Neural crest cell (in vitro differentiated cells): ENCODE measurements around the gene ELOVL6. TPM values are rescaled to one million over a fixed set of nuclear protein-coding genes. Genes with fewer than 3 reads are reported as not detected.
"Not testable (repeated sequence)": the region's sequence is repeated elsewhere in the genome, so short reads cannot be mapped to it uniquely, and the experiment has no call there.

Experiments
- DNase-seq: peaks from one replicate; pipeline ENCODE4 v3.0.0; 2021; ENCODE audit warnings: low read depth, mixed read lengths, low spot score
- H3K27ac Mint-ChIP-seq: one replicate; pipeline ENCODE4 v1.8.0; 2021; ENCODE audit warnings: mild to moderate bottlenecking, mixed read lengths; ENCODE audit not compliant: unreplicated experiment
- H3K27me3 Mint-ChIP-seq: 2 replicates; pipeline ENCODE4 v1.8.0; 2021; ENCODE audit warnings: low read depth, mild to moderate bottlenecking, mixed read lengths
- H3K36me3 Mint-ChIP-seq: 2 replicates; pipeline ENCODE4 v1.8.0; 2021; ENCODE audit warnings: low read depth, mild to moderate bottlenecking, mixed read lengths
- H3K4me1 Mint-ChIP-seq: 2 replicates; pipeline ENCODE4 v1.8.0; 2021; ENCODE audit warnings: mixed read lengths
- H3K4me3 Mint-ChIP-seq: one replicate; pipeline ENCODE4 v1.8.0; 2021; ENCODE audit warnings: mild to moderate bottlenecking, mixed read lengths
- H3K9me3 Mint-ChIP-seq: 2 replicates; pipeline ENCODE4 v1.8.0; 2021; ENCODE audit warnings: mixed read lengths
- total RNA-seq: library from RNA; stranded (reverse); gene quantifications from 2 replicates; pipeline ENCODE4 v1.2.1, GENCODE V29; 2021
- TF ChIP-seq, protein P1 (sequence below): fragments of 200-600 bp; sonication (generic); conservative IDR thresholded peaks from 2 replicates; pipeline ENCODE4 v1.5.0; 2021; ENCODE audit warnings: antibody characterized with exemption, mild to moderate bottlenecking

Gene ELOVL6
- total RNA-seq, 1 donor from 2014 or later = 105 TPM

DNA sequence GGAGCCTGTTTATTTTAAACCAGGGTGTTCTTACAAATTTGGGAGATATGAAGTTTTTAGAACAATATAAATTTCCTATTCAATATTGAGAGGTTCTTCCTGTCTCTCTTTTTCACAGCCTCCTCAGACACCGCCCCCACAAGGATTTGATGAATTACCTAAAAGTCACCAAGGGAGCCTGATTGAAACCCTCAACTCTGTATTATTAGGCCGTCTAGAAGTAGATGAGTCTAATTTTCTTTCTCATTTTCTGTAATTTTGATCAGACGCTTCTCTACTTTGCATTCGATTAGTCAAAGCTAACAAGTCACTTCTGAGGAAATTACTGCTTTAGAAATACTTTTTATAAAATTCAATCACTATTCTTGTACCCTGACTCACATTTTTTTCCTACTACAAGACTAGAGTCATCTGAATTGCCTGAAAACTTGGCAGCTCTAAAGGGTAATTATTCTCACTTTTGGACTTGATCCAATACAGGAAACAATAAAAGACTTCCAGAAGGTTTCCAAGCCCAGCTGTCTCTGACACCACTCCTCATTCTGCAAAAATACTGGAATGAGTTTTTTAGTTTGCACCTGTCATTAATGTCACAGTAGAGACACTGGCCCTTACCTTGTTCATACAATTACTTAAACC lies 111.2 kb downstream of the ELOVL6 start:
- H3K9me3 Mint-ChIP-seq = peaks cover 8% of the 10 kb centered on the region

DNA sequence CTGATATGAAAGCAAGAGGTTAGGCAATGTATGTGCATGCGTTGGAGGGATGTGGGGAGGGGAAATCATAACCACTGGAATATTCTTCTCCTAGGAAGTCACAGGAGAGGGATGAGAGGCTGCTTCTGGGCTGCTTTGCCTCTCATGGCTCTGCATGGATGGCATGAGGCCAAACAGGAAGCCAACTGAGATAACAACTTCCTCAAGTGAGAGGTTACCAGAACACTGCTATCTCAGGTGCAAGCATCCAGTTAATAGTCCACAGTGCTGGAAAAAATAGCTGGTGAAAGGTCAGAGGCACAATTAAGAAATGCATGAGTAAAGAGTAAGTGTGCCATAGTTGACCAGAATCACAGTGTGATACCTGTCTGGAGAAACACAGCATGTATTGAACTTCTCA lies 113.3 kb downstream of the ELOVL6 start:
- Mint-ChIP-seq H3K36me3 (peaks cover 22% of the 10 kb centered on the region), H3K9me3 (peaks cover 8% of the 10 kb centered on the region)
- DNase-seq = no peak

More for the DNA sequence above, 111.2 kb downstream of the ELOVL6 start:
- H3K27me3 Mint-ChIP-seq = no peaks in the 10 kb centered on the region
- TF ChIP-seq, protein P1, sequence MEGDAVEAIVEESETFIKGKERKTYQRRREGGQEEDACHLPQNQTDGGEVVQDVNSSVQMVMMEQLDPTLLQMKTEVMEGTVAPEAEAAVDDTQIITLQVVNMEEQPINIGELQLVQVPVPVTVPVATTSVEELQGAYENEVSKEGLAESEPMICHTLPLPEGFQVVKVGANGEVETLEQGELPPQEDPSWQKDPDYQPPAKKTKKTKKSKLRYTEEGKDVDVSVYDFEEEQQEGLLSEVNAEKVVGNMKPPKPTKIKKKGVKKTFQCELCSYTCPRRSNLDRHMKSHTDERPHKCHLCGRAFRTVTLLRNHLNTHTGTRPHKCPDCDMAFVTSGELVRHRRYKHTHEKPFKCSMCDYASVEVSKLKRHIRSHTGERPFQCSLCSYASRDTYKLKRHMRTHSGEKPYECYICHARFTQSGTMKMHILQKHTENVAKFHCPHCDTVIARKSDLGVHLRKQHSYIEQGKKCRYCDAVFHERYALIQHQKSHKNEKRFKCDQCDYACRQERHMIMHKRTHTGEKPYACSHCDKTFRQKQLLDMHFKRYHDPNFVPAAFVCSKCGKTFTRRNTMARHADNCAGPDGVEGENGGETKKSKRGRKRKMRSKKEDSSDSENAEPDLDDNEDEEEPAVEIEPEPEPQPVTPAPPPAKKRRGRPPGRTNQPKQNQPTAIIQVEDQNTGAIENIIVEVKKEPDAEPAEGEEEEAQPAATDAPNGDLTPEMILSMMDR = no peak
- peaks cover 25% of the 10 kb centered on the region for H3K36me3 Mint-ChIP-seq
- no peak overlapping the region for H3K27ac Mint-ChIP-seq
- no peak for DNase-seq
- peaks cover 35% of the 10 kb centered on the region for H3K4me1 Mint-ChIP-seq
- H3K4me3 Mint-ChIP-seq = no peak overlapping the region

DNA sequence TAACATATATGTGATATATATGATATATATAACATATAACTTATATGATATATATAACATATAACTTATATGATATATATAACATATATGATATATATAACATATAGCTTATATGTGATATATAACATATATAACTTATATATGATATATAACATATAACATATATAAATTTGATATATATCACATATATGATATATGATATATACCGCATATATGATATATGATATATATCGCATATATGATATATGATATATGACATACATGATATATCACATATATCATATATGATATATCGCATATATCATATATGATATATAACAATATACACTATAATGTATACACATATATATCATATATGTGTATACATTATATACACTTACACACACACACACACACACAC lies 114.3 kb downstream of the ELOVL6 start:
- TF ChIP-seq, protein P1 = no peak

More for the DNA sequence above, 113.3 kb downstream of the ELOVL6 start:
- Mint-ChIP-seq H3K27ac (no peak overlapping the region), H3K4me3 (peak overlapping the region; percentile 11), H3K4me1 (peaks cover 34% of the 10 kb centered on the region), H3K27me3 (no peaks in the 10 kb centered on the region)
- TF ChIP-seq, protein P1 = no peak

DNA sequence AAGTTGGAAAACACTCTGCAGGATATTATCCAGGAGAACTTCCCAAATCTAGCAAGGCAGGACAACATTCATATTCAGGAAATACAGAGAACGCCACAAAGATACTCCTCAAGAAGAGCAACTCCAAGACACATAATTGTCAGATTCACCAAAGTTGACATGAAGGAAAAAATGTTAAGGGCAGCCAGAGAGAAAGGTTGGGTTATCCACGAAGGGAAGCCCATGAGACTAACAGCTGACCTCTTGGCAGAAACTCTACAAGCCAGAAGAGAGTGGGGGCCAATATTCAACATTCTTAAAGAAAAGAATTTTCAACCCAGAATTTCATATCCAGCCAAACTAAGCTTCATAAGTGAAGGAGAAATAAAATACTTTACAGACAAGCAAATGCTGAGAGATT lies 120.3 kb downstream of the ELOVL6 start:
- peaks cover 33% of the 10 kb centered on the region for H3K36me3 Mint-ChIP-seq
- not testable (repeated sequence) for H3K27ac Mint-ChIP-seq, H3K4me1 Mint-ChIP-seq, DNase-seq, H3K9me3 Mint-ChIP-seq, H3K27me3 Mint-ChIP-seq, H3K4me3 Mint-ChIP-seq

More for the DNA sequence above, 114.3 kb downstream of the ELOVL6 start:
- no peak for DNase-seq
- Mint-ChIP-seq H3K4me1 (peaks cover 25% of the 10 kb centered on the region), H3K27me3 (no peaks in the 10 kb centered on the region), H3K27ac (no peak overlapping the region), H3K4me3 (no peak overlapping the region), H3K36me3 (peaks cover 25% of the 10 kb centered on the region), H3K9me3 (peaks cover 10% of the 10 kb centered on the region)

DNA sequence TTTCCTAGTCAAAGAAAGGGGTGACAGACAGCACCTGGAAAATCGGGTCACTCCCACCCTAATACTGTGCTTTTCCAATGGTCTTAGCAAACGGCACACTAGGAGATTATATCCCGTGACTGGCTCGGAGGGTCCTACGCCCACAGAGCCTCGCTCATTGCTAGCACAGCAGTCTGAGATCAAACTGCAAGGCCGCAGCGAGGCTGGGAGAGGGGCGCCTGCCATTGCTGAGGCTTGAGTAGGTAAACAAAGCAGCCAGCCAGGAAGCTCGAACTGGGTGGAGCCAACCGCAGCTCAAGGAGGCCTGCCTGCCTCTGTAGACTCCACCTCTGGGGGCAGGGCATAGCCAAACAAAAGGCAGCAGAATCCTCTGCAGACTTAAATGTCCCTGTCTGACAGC lies 121.6 kb downstream of the ELOVL6 start:
- H3K36me3 Mint-ChIP-seq = peaks cover 27% of the 10 kb centered on the region
- peak overlapping the region; percentile 12 for H3K27ac Mint-ChIP-seq
- not testable (repeated sequence) for H3K27me3 Mint-ChIP-seq, H3K9me3 Mint-ChIP-seq, H3K4me3 Mint-ChIP-seq, DNase-seq
- H3K4me1 Mint-ChIP-seq = peaks cover 11% of the 10 kb centered on the region

DNA sequence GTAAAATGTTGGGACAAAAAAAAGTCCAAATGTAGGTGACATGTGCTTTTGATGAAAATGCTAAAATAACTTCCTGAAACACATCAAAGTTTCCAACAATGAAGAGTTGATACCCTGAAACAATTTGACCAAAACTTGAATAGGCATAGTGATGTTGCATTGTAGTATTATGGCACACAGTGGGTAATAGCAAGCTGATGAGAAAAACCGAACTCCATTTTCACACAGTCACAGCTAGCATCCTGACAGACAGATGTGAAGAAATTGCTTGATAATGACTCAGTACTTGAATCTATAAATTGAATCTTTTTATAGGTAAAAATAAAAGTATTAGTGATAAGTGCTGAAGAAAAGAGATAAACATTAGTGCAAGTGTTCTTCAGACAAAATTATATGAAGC lies 122.5 kb downstream of the ELOVL6 start:
- Mint-ChIP-seq H3K36me3 (peaks cover 33% of the 10 kb centered on the region), H3K9me3 (peaks cover 6% of the 10 kb centered on the region), H3K4me3 (no peak overlapping the region), H3K27me3 (no peaks in the 10 kb centered on the region), H3K4me1 (peaks cover 15% of the 10 kb centered on the region), H3K27ac (no peak overlapping the region)
- DNase-seq = no peak
- TF ChIP-seq, protein P1 = no peak
